ENCODE data around the gene NEMP2.

Gene NEMP2

DNA sequence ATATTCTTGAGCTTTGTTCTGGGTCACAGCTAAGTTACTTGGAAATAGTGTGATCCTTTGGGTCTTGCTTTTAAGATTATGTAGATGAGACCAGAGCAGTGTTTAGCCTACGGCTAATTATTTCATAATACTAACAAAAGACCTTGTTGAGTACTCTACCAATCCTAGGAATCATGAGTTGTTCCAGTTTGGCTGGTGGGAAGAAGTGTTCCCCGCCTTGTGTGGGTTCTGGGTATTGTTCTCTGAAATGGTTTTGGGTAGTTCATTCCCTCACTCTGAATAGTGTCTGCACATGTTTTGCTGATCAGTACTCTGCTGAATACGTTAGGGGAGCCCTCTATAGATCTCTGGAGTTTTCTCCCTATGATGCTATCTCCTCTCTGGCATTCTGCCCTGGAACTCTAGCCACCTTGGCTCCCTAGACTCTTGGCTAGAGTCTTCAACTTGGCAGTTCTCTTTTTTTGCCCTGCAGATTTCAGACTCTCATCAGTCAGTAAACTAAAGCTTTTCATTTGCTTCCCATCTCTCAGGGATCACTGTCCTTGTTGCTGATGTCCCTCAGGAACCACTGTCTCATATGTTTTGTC lies 48.4 kb downstream of the NEMP2 start:
- Histone ChIP-seq H3K79me2 (ENCODE audit: insufficient read depth, low read length) (no peaks in the 10 kb centered on the region), H3K27me3 (ENCODE audit: low read length) (no peaks in the 10 kb centered on the region), H4K20me1 (ENCODE audit: low read depth, low read length) (no peaks in the 10 kb centered on the region), H3F3A (ENCODE audit: insufficient read depth) (no peaks in the 10 kb centered on the region), H3K9me3 (ENCODE audit: insufficient read depth, low read length) (no peaks in the 10 kb centered on the region), H3K4me3 (ENCODE audit: insufficient read depth, low read length, poor library complexity, severe bottlenecking) (no peak overlapping the region), H3K4me2 (ENCODE audit: low read depth, low read length, poor library complexity, severe bottlenecking) (no peak overlapping the region), H3K9me2 (replicated peaks; ENCODE audit: insufficient read depth, low read length) (no peaks in the 10 kb centered on the region), H2AFZ (ENCODE audit: low read depth, low read length, severe bottlenecking) (no peak overlapping the region), H3K27ac (ENCODE audit: low read depth, low read length) (no peak overlapping the region), H3K36me3 (ENCODE audit: low read length) (no peaks in the 10 kb centered on the region; the same call in 1 of the 2 replicates), H3K9ac (ENCODE audit: low read length) (no peak overlapping the region)
- TF ChIP-seq, protein P1, sequence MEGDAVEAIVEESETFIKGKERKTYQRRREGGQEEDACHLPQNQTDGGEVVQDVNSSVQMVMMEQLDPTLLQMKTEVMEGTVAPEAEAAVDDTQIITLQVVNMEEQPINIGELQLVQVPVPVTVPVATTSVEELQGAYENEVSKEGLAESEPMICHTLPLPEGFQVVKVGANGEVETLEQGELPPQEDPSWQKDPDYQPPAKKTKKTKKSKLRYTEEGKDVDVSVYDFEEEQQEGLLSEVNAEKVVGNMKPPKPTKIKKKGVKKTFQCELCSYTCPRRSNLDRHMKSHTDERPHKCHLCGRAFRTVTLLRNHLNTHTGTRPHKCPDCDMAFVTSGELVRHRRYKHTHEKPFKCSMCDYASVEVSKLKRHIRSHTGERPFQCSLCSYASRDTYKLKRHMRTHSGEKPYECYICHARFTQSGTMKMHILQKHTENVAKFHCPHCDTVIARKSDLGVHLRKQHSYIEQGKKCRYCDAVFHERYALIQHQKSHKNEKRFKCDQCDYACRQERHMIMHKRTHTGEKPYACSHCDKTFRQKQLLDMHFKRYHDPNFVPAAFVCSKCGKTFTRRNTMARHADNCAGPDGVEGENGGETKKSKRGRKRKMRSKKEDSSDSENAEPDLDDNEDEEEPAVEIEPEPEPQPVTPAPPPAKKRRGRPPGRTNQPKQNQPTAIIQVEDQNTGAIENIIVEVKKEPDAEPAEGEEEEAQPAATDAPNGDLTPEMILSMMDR (IDR thresholded peaks at IDR 0.05; ENCODE audit: insufficient read depth, low read length, poor library complexity, severe bottlenecking) = no peak
- TF ChIP-seq EZH2phosphoT487 (conservative IDR thresholded peaks at IDR 0.05; ENCODE audit: low read length) = no peak

DNA sequence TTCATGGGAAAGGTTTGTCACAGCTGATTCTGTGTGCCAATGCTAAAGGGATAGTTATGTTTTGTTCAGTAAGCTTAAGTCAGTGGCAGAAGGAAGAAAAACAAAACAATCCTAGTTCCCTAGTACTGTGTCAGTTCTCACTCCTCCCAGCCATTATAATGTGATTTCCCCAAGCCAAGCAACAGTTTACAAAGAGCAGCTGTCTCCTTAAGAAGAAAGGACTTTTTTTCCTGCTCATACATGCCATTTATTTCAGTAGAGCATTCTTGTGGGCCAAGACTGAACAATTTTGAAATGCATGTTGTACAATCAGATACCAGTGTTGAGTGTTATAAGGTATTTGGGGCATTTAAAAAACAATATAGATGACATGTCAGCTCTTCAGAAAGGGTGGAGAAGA lies 52.1 kb downstream of the NEMP2 start:
- TF ChIP-seq, protein P1 (IDR thresholded peaks at IDR 0.05; ENCODE audit: insufficient read depth, low read length, poor library complexity, severe bottlenecking) = no peak
- TF ChIP-seq EZH2phosphoT487 (conservative IDR thresholded peaks at IDR 0.05; ENCODE audit: low read length) = no peak
- Histone ChIP-seq H3K9me3 (ENCODE audit: insufficient read depth, low read length) (no peaks in the 10 kb centered on the region), H3K9me2 (replicated peaks; ENCODE audit: insufficient read depth, low read length) (no peaks in the 10 kb centered on the region), H3K4me3 (ENCODE audit: insufficient read depth, low read length, poor library complexity, severe bottlenecking) (no peak overlapping the region), H4K20me1 (ENCODE audit: low read depth, low read length) (no peaks in the 10 kb centered on the region), H3K79me2 (ENCODE audit: insufficient read depth, low read length) (no peaks in the 10 kb centered on the region), H3K9ac (ENCODE audit: low read length) (no peak overlapping the region), H2AFZ (ENCODE audit: low read depth, low read length, severe bottlenecking) (no peak overlapping the region), H3K36me3 (ENCODE audit: low read length) (no peaks in the 10 kb centered on the region), H3K4me2 (ENCODE audit: low read depth, low read length, poor library complexity, severe bottlenecking) (no peak overlapping the region), H3F3A (ENCODE audit: insufficient read depth) (no peaks in the 10 kb centered on the region), H3K27ac (ENCODE audit: low read depth, low read length) (no peak overlapping the region), H3K27me3 (ENCODE audit: low read length) (no peaks in the 10 kb centered on the region)

DNA sequence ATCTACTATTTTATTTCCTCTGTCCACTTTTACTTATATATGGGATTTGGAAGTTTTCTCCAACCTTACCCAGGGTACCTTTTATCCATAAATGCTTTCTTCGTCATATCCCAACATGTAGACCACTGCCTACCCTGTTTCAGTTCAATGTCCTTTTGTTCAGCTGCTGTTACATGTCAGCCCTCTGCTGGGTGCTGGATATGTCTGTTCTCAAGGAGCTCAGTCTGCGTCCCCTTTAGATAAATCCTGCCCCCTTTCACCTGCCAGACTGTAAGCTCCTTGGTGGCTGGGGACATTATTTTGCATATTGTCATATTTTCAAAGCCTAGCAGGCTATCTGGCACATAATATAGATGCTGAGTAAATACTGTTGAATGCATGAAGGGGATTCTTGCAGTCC lies 53.2 kb downstream of the NEMP2 start:
- no peaks in the 10 kb centered on the region for H3F3A ChIP-seq (ENCODE audit: insufficient read depth)
- H3K36me3 ChIP-seq (ENCODE audit: low read length) = no peaks in the 10 kb centered on the region
- H3K27ac ChIP-seq (ENCODE audit: low read depth, low read length) = no peak overlapping the region
- TF ChIP-seq EZH2phosphoT487 (conservative IDR thresholded peaks at IDR 0.05; ENCODE audit: low read length) = no peak
- TF ChIP-seq, protein P1 (IDR thresholded peaks at IDR 0.05; ENCODE audit: insufficient read depth, low read length, poor library complexity, severe bottlenecking) = no peak
- no peaks in the 10 kb centered on the region for H3K27me3 ChIP-seq (ENCODE audit: low read length)
- no peaks in the 10 kb centered on the region for H3K9me2 ChIP-seq (replicated peaks; ENCODE audit: insufficient read depth, low read length)
- no peak overlapping the region for H3K4me3 ChIP-seq (ENCODE audit: insufficient read depth, low read length, poor library complexity, severe bottlenecking)
- H2AFZ ChIP-seq (ENCODE audit: low read depth, low read length, severe bottlenecking) = no peak overlapping the region
- H3K9me3 ChIP-seq (ENCODE audit: insufficient read depth, low read length) = no peaks in the 10 kb centered on the region
- H3K4me2 ChIP-seq (ENCODE audit: low read depth, low read length, poor library complexity, severe bottlenecking) = no peak overlapping the region
- H3K9ac ChIP-seq (ENCODE audit: low read length) = no peak overlapping the region
- H4K20me1 ChIP-seq (ENCODE audit: low read depth, low read length) = no peaks in the 10 kb centered on the region
- no peaks in the 10 kb centered on the region for H3K79me2 ChIP-seq (ENCODE audit: insufficient read depth, low read length)

Measured in SU-DHL-6 (cell line).